Putamen (tissue), 1 donor: ENCODE results near the gene KLHL24.
"Not testable (repeated sequence)": the region's sequence is repeated elsewhere in the genome, so short reads cannot be mapped to it uniquely, and the experiment has no call there.

Experiments used
- DNase-seq: peaks from one replicate; pipeline ENCODE4 v3.0.0-alpha.2; 2016; ENCODE audit warnings: low spot score

Gene KLHL24

GRCh38 chr3:183635431-183636220, at the start of gene KLHL24:
Gene KLHL24 (plus strand): TSS chr3:183635623. CDS start chr3:183650357, 14,734 bp downstream.
- DNase-seq: peak; percentile 96

- no peak for DNase-seq
Measured at GRCh38 chr3:183586477-183586876, 48.9 kb upstream of the KLHL24 start.

- DNase-seq: no peak
Measured at GRCh38 chr3:183587336-183587735, 48.1 kb upstream of the KLHL24 start.

- DNase-seq: no peak
Measured at GRCh38 chr3:183590442-183590841, 45.0 kb upstream of the KLHL24 start.

- no peak for DNase-seq
Measured at GRCh38 chr3:183591881-183592521, 43.4 kb upstream of the KLHL24 start.

- DNase-seq: no peak
Measured at GRCh38 chr3:183592821-183593220, 42.6 kb upstream of the KLHL24 start.

GRCh38 chr3:183594636-183595035, 40.8 kb upstream of the KLHL24 start:
- no peak for DNase-seq

GRCh38 chr3:183597959-183598358, 37.5 kb upstream of the KLHL24 start:
- no peak for DNase-seq

- DNase-seq: not testable (repeated sequence)
Measured at GRCh38 chr3:183611326-183611725, 24.1 kb upstream of the KLHL24 start.

- no peak for DNase-seq
Measured at GRCh38 chr3:183613366-183614285, 21.8 kb upstream of the KLHL24 start.

GRCh38 chr3:183618542-183618941, 16.9 kb upstream of the KLHL24 start:
- DNase-seq: no peak

- no peak for DNase-seq
Measured at GRCh38 chr3:183619010-183619409, 16.4 kb upstream of the KLHL24 start.

- DNase-seq: no peak
Measured at GRCh38 chr3:183619624-183620251, 15.7 kb upstream of the KLHL24 start.

- no peak for DNase-seq
Measured at GRCh38 chr3:183620252-183620628, 15.2 kb upstream of the KLHL24 start.

- not testable (repeated sequence) for DNase-seq
Measured at GRCh38 chr3:183622473-183622872, 12.9 kb upstream of the KLHL24 start.

- DNase-seq: no peak
Measured at GRCh38 chr3:183626877-183627594, 8.4 kb upstream of the KLHL24 start.

GRCh38 chr3:183629546-183630301, 5.7 kb upstream of the KLHL24 start:
- DNase-seq: no peak

- no peak for DNase-seq
Measured at GRCh38 chr3:183631715-183632114, 3.7 kb upstream of the KLHL24 start.

- not testable (repeated sequence) for DNase-seq
Measured at GRCh38 chr3:183632725-183633124, 2.7 kb upstream of the KLHL24 start.

GRCh38 chr3:183634707-183635106, 716 bp upstream of the KLHL24 start:
- DNase-seq: no peak

- DNase-seq: no peak
Measured at GRCh38 chr3:183635107-183635430, 354 bp upstream of the KLHL24 start.
